HL-60 (cell line): ENCODE measurements around the gene AFDN.

Experiments used
- DNase-seq, 2 experiments: peaks; one replicate each; pipeline ENCODE4 v3.0.0-alpha.2; 2010 to 2020; ENCODE audit warnings: low read depth in 1 of 2, low spot score in 1 of 2
- H3K27ac ChIP-seq: fragments of 250-450 bp; sonication (Bioruptor Pico); replicated peaks from 2 replicates; pipeline ENCODE4 v1.5.1; 2020; ENCODE audit warnings: mild to moderate bottlenecking, moderate library complexity
- H3K27me3 ChIP-seq: fragments of 250-450 bp; sonication (Bioruptor Pico); 2 replicates; pipeline ENCODE4 v1.5.1; 2021; ENCODE audit warnings: mild to moderate bottlenecking, moderate library complexity; ENCODE audit not compliant: insufficient read depth, poor library complexity, severe bottlenecking
- H3K4me3 ChIP-seq: replicated peaks from 2 replicates; pipeline ENCODE4 v1.5.1; 2011; ENCODE audit warnings: mild to moderate bottlenecking, control low read depth, low read length; ENCODE audit not compliant: insufficient read depth
- GABPA ChIP-seq: IDR thresholded peaks from 2 replicates; pipeline ENCODE4 v1.6.1; 2012; ENCODE audit warnings: low read depth
- POLR2AphosphoS5 ChIP-seq: IDR thresholded peaks from 2 replicates; pipeline ENCODE4 v1.6.1; 2012; ENCODE audit warnings: low read depth
- SPI1 ChIP-seq: IDR thresholded peaks from 2 replicates; pipeline ENCODE4 v1.6.1; 2012; ENCODE audit warnings: low read depth, mild to moderate bottlenecking, borderline replicate concordance
- TF ChIP-seq, protein P1 (sequence below): IDR thresholded peaks from 2 replicates; pipeline ENCODE4 v1.6.1; 2012; ENCODE audit warnings: low read depth; ENCODE audit not compliant: insufficient replicate concordance
- TF ChIP-seq, protein P2 (sequence below): IDR thresholded peaks from one replicate; pipeline ENCODE4 v1.5.1; 2011; ENCODE audit warnings: low read length, control low read depth, inconsistent platforms; ENCODE audit not compliant: insufficient read depth

AFDN gene

GRCh38 chr6:167995302-167995701 is 168.6 kb downstream of the AFDN start:
- DNase-seq = no peak
- TF ChIP-seq POLR2AphosphoS5 (no peak), SPI1 (no peak), GABPA (no peak)
- TF ChIP-seq, protein P1, sequence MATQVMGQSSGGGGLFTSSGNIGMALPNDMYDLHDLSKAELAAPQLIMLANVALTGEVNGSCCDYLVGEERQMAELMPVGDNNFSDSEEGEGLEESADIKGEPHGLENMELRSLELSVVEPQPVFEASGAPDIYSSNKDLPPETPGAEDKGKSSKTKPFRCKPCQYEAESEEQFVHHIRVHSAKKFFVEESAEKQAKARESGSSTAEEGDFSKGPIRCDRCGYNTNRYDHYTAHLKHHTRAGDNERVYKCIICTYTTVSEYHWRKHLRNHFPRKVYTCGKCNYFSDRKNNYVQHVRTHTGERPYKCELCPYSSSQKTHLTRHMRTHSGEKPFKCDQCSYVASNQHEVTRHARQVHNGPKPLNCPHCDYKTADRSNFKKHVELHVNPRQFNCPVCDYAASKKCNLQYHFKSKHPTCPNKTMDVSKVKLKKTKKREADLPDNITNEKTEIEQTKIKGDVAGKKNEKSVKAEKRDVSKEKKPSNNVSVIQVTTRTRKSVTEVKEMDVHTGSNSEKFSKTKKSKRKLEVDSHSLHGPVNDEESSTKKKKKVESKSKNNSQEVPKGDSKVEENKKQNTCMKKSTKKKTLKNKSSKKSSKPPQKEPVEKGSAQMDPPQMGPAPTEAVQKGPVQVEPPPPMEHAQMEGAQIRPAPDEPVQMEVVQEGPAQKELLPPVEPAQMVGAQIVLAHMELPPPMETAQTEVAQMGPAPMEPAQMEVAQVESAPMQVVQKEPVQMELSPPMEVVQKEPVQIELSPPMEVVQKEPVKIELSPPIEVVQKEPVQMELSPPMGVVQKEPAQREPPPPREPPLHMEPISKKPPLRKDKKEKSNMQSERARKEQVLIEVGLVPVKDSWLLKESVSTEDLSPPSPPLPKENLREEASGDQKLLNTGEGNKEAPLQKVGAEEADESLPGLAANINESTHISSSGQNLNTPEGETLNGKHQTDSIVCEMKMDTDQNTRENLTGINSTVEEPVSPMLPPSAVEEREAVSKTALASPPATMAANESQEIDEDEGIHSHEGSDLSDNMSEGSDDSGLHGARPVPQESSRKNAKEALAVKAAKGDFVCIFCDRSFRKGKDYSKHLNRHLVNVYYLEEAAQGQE = no peak
- TF ChIP-seq, protein P2, sequence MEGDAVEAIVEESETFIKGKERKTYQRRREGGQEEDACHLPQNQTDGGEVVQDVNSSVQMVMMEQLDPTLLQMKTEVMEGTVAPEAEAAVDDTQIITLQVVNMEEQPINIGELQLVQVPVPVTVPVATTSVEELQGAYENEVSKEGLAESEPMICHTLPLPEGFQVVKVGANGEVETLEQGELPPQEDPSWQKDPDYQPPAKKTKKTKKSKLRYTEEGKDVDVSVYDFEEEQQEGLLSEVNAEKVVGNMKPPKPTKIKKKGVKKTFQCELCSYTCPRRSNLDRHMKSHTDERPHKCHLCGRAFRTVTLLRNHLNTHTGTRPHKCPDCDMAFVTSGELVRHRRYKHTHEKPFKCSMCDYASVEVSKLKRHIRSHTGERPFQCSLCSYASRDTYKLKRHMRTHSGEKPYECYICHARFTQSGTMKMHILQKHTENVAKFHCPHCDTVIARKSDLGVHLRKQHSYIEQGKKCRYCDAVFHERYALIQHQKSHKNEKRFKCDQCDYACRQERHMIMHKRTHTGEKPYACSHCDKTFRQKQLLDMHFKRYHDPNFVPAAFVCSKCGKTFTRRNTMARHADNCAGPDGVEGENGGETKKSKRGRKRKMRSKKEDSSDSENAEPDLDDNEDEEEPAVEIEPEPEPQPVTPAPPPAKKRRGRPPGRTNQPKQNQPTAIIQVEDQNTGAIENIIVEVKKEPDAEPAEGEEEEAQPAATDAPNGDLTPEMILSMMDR = no peak
- Histone ChIP-seq H3K27ac (no peak overlapping the region), H3K4me3 (no peak overlapping the region), H3K27me3 (no peaks in the 10 kb centered on the region)

DNA sequence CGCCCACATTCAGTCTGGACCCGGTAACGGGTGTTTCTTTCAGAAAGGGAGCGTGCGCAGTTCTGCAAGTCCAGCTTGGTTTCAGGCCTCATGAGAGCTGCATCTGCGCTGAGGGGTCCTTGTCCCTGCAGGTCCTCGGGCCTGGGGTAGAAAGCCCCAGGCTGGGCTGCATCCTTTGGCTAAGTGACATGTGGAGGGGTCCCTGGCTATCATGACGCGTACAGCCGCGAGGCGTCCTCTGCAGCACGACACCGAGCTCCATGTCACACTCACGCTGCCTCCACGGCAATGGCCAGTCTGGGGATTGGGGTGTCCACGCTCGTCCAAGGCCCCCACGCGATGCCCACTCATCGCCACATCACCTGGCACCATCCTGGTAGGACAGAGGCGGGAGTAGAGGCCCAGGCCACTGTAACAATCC is 169.0 kb downstream of the AFDN start:
- no peak for DNase-seq
- no peaks in the 10 kb centered on the region for H3K27me3 ChIP-seq
- no peak overlapping the region for H3K27ac ChIP-seq
- H3K4me3 ChIP-seq = no peak overlapping the region
- TF ChIP-seq SPI1 (no peak), GABPA (no peak), POLR2AphosphoS5 (no peak)
- TF ChIP-seq, protein P1 = no peak
- TF ChIP-seq, protein P2 = no peak

DNA sequence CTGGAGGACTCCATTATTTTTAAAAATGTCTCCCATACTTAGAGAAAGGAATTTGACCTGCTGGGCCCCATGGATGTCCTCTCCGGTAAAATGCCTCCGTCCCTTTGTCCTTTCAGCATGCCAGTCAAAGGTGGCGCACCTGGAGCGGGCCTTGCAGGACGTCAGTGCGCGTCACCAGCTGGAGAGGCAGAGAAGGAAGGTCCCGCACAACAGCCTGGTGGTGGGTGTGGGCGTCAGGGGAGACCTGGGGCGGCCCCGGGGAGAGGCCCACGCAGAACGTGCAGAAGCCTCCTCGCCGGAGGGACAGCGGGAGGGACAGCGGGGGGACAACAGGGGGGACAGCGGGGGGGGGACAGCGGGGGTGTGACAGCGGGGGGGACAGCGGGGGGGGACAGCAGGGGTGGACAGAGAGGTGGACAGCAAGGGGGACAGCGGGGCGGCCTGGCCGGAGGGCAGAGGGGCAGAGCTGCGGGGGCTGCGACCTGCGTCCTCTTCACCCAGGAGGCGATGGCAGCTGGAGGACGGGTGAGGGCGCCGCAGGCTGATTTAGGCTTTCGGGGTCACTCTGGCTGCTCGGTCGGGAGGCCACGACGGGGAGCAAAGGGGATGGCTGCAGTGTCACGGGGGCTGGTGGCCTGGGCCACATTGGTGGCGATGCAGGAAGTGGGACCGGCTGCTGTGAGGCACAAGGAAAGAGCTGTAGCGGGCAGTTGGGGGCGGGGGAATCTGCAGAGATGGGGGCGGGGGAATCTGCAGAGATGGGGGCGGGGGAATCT is 169.9 kb downstream of the AFDN start:
- TF ChIP-seq GABPA = no peak
- TF ChIP-seq SPI1 = no peak
- TF ChIP-seq, protein P1 = no peak
- TF ChIP-seq, protein P2 = no peak
- no peak for TF ChIP-seq POLR2AphosphoS5
- no peak overlapping the region for H3K4me3 ChIP-seq
- no peak for DNase-seq
- H3K27me3 ChIP-seq = no peaks in the 10 kb centered on the region
- no peak overlapping the region for H3K27ac ChIP-seq
